ENCODE measurements around the gene STK4.

DNA sequence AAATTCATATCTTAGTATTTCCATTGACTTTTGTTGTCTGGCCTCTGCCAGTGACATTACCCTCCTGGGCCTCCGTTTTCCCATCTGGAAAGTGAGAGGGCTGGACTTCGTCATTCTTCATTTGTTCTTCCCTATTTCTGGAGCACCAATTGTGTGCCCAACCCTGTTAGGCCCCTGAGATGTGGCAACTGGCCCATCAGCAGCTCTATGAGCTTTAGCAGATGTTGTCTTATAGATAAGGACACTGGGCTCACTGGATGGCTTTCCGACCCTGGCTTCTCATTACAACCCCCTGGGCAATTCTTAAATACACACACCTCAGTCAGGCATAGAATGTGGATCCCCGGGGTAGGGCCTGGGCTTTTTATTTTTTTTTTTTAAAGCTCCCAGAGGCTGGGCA lies 41.8 kb upstream of the STK4 start:
- TF ChIP-seq, protein P1, sequence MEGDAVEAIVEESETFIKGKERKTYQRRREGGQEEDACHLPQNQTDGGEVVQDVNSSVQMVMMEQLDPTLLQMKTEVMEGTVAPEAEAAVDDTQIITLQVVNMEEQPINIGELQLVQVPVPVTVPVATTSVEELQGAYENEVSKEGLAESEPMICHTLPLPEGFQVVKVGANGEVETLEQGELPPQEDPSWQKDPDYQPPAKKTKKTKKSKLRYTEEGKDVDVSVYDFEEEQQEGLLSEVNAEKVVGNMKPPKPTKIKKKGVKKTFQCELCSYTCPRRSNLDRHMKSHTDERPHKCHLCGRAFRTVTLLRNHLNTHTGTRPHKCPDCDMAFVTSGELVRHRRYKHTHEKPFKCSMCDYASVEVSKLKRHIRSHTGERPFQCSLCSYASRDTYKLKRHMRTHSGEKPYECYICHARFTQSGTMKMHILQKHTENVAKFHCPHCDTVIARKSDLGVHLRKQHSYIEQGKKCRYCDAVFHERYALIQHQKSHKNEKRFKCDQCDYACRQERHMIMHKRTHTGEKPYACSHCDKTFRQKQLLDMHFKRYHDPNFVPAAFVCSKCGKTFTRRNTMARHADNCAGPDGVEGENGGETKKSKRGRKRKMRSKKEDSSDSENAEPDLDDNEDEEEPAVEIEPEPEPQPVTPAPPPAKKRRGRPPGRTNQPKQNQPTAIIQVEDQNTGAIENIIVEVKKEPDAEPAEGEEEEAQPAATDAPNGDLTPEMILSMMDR (IDR thresholded peaks at IDR 0.05) = no peak
- TF ChIP-seq ZFX (IDR thresholded peaks at IDR 0.05; ENCODE audit: borderline replicate concordance) = no peak
